HEK293T (cell line): Measurements from ENCODE around the gene ACAA1.
A peak's percentile ranks its signal among the peaks of the same experiment; 100 is the strongest.

Experiments used
- CTCF ChIA-PET: fragments of 350-600 bp; formaldehyde crosslinking; extraction: SDS; loops from one replicate; lab custom pipeline; 2021; ENCODE audit warnings: antibody characterized with exemption, inconsistent platforms; lab: Yijun Ruan, JAX
- POLR2A ChIA-PET: fragments of 350-600 bp; formaldehyde crosslinking; extraction: SDS; loops from one replicate; lab custom pipeline; 2020; ENCODE audit warnings: antibody characterized with exemption, inconsistent platforms; lab: Yijun Ruan, JAX
- DNase-seq: peaks from one replicate; pipeline ENCODE4 v3.0.0; 2012; ENCODE audit warnings: mixed read lengths; ENCODE audit errors: extremely low spot score
- ARNT ChIP-seq: fragments of 450-650 bp; IDR thresholded peaks from 2 replicates; pipeline ENCODE4 v1.6.1; 2017; ENCODE audit warnings: mild to moderate bottlenecking
- BHLHE40 ChIP-seq: fragments of 450-650 bp; IDR thresholded peaks from 2 replicates; pipeline ENCODE4 v1.6.1; 2016; ENCODE audit warnings: mild to moderate bottlenecking, moderate library complexity, borderline replicate concordance
- CTBP1 ChIP-seq: fragments of 450-650 bp; IDR thresholded peaks from 2 replicates; pipeline ENCODE4 v1.6.1; 2016; ENCODE audit warnings: borderline replicate concordance
- ELF4 ChIP-seq: fragments of 450-650 bp; IDR thresholded peaks from 2 replicates; pipeline ENCODE4 v1.6.1; 2017; ENCODE audit warnings: antibody characterized with exemption
- FOXA1 ChIP-seq: fragments of 450-650 bp; IDR thresholded peaks from 2 replicates; pipeline ENCODE4 v1.6.1; 2016; ENCODE audit warnings: mild to moderate bottlenecking
- FOXK2 ChIP-seq: fragments of 450-650 bp; IDR thresholded peaks from 2 replicates; pipeline ENCODE4 v1.6.1; 2016; ENCODE audit warnings: mild to moderate bottlenecking
- FOXM1 ChIP-seq: fragments of 450-650 bp; IDR thresholded peaks from 2 replicates; pipeline ENCODE4 v1.6.1; 2017; ENCODE audit warnings: mild to moderate bottlenecking, borderline replicate concordance
- HDGF ChIP-seq: fragments of 450-650 bp; IDR thresholded peaks from 2 replicates; pipeline ENCODE4 v1.6.1; 2017; ENCODE audit warnings: antibody characterized with exemption, borderline replicate concordance
- L3MBTL2 ChIP-seq: fragments of 450-650 bp; conservative IDR thresholded peaks from 2 replicates; pipeline ENCODE4 v1.6.1; 2016; ENCODE audit warnings: mild to moderate bottlenecking
- LEF1 ChIP-seq: fragments of 450-650 bp; IDR thresholded peaks from 2 replicates; pipeline ENCODE4 v1.6.1; 2017; ENCODE audit warnings: mild to moderate bottlenecking, borderline replicate concordance
- NFRKB ChIP-seq: fragments of 450-650 bp; IDR thresholded peaks from 2 replicates; pipeline ENCODE4 v1.6.1; 2016; ENCODE audit warnings: mild to moderate bottlenecking, moderate library complexity
- PKNOX1 ChIP-seq: fragments of 450-650 bp; IDR thresholded peaks from 2 replicates; pipeline ENCODE4 v1.6.1; 2016
- SP1 ChIP-seq: fragments of 450-650 bp; IDR thresholded peaks from 2 replicates; pipeline ENCODE4 v1.6.1; 2017
- SUZ12 ChIP-seq: fragments of 450-650 bp; IDR thresholded peaks from 2 replicates; pipeline ENCODE4 v1.6.1; 2016; ENCODE audit warnings: mild to moderate bottlenecking
- TARDBP ChIP-seq: fragments of 450-650 bp; IDR thresholded peaks from 2 replicates; pipeline ENCODE4 v1.6.1; 2016
- ZNF384 ChIP-seq: fragments of 450-650 bp; IDR thresholded peaks from 2 replicates; pipeline ENCODE4 v1.6.1; 2016

Gene ACAA1

GRCh38 chr3:38118421-38119247 lies 18.3 kb downstream of the ACAA1 start:
- ChIA-PET POLR2A (interaction anchor here (2.0 kb wide), 1 partner anchor 47 kb away, joined by 7 read pairs; the partner anchor contains the start of gene OXSR1), CTCF (interaction anchor here (0.7 to 1.3 kb wide), 2 partner anchors 180 to 308 kb away, joined by 3 read pairs; no protein-coding TSS in a partner anchor)
- TF ChIP-seq ELF4 (no peak), BHLHE40 (no peak), SUZ12 (no peak), FOXK2 (no peak), HDGF (no peak), FOXM1 (no peak)
- DNase-seq: no peak

- CTCF ChIA-PET: interaction anchor here (1.3 kb wide), 1 partner anchor 309 kb away, joined by 3 read pairs; no protein-coding TSS in a partner anchor
- DNase-seq: peak; percentile 77
- POLR2A ChIA-PET: interaction anchor here (1.4 kb wide), 1 partner anchor 19 kb away, joined by 3 read pairs; the partner anchor contains the start of gene ACAA1
These were observed 19.0 kb downstream of the ACAA1 start for GRCh38 chr3:38117748-38118420.

GRCh38 chr3:38117163-38117716 lies 19.7 kb downstream of the ACAA1 start:
- CTCF ChIA-PET: interaction anchor here (1.3 kb wide), 1 partner anchor 181 kb away, joined by 4 read pairs; no protein-coding TSS in a partner anchor
- POLR2A ChIA-PET: interaction anchor here (1.4 kb wide), 1 partner anchor 20 kb away, joined by 3 read pairs; the partner anchor contains the start of gene ACAA1
- no peak for DNase-seq
- no peak for TF ChIP-seq PKNOX1
- no peak for TF ChIP-seq FOXM1

More at GRCh38 chr3:38117748-38118420, 19.0 kb downstream of the ACAA1 start:
- no peak for TF ChIP-seq SUZ12
- TF ChIP-seq LEF1: no peak
- no peak for TF ChIP-seq NFRKB
- TF ChIP-seq L3MBTL2: peak; percentile 51; the same call in 1 of the 2 replicates
- no peak for TF ChIP-seq ZNF384
- no peak for TF ChIP-seq PKNOX1
- TF ChIP-seq CTBP1: no peak

GRCh38 chr3:38116471-38117162 lies 20.3 kb downstream of the ACAA1 start:
- CTCF ChIA-PET: interaction anchor here (1.3 kb wide), 1 partner anchor 182 kb away, joined by 4 read pairs; no protein-coding TSS in a partner anchor
- no peak for DNase-seq
- TF ChIP-seq BHLHE40 (no peak), NFRKB (no peak), LEF1 (no peak), SP1 (no peak), SUZ12 (no peak), FOXA1 (no peak), ARNT (no peak), TARDBP (no peak), L3MBTL2 (no peak), CTBP1 (no peak), ELF4 (no peak), ZNF384 (no peak), FOXM1 (no peak), PKNOX1 (no peak), FOXK2 (no peak), HDGF (no peak)
- POLR2A ChIA-PET: interaction anchor here (1.4 kb wide), 1 partner anchor 21 kb away, joined by 3 read pairs; the partner anchor contains the start of gene ACAA1

GRCh38 chr3:38115645-38116427 lies 21.1 kb downstream of the ACAA1 start:
- TF ChIP-seq FOXA1 (no peak), FOXM1 (no peak), L3MBTL2 (no peak), ZNF384 (no peak), ARNT (no peak), BHLHE40 (no peak), SP1 (no peak), NFRKB (no peak), CTBP1 (no peak), HDGF (no peak), TARDBP (no peak), FOXK2 (no peak), ELF4 (no peak), SUZ12 (no peak), PKNOX1 (no peak), LEF1 (no peak)
- ChIA-PET CTCF (interaction anchor here (1.3 kb wide), 1 partner anchor 183 kb away, joined by 4 read pairs; no protein-coding TSS in a partner anchor), POLR2A (no interaction called here)
- DNase-seq: no peak
